Trophoblast cell (in vitro differentiated cells and primary cell): Measurements from ENCODE around the gene SLC29A2.

Source experiments
- DNase-seq, 2 donors: peaks; one replicate each; pipeline ENCODE4 v3.0.0-alpha.2; 2016
- H2AFZ ChIP-seq: 2 replicates; pipeline ENCODE4 v1.6.1; 2013; ENCODE audit warnings: low read length, moderate library complexity, mild to moderate bottlenecking; ENCODE audit not compliant: insufficient read depth, poor library complexity
- H2AK5ac ChIP-seq: 2 replicates; pipeline ENCODE4 v1.6.1; 2013; ENCODE audit warnings: mild to moderate bottlenecking, low read length
- H2BK120ac ChIP-seq: 2 replicates; pipeline ENCODE4 v1.6.1; 2013; ENCODE audit warnings: low read length, mild to moderate bottlenecking, moderate library complexity; ENCODE audit not compliant: insufficient read depth, poor library complexity
- H2BK12ac ChIP-seq: 2 replicates; pipeline ENCODE4 v1.6.1; 2013; ENCODE audit warnings: mild to moderate bottlenecking, low read length, moderate library complexity
- H2BK5ac ChIP-seq: 2 replicates; pipeline ENCODE4 v1.6.1; 2013; ENCODE audit warnings: low read length, low read depth, moderate library complexity, mild to moderate bottlenecking; ENCODE audit not compliant: poor library complexity
- H3K14ac ChIP-seq: 2 replicates; pipeline ENCODE4 v1.6.1; 2013; ENCODE audit warnings: mild to moderate bottlenecking, low read length
- H3K18ac ChIP-seq: 2 replicates; pipeline ENCODE4 v1.6.1; 2013; ENCODE audit warnings: mild to moderate bottlenecking, low read length
- H3K23ac ChIP-seq: 2 replicates; pipeline ENCODE4 v1.6.1; 2013; ENCODE audit warnings: low read length
- H3K27ac ChIP-seq: 2 replicates; pipeline ENCODE4 v1.5.1; 2013; ENCODE audit warnings: low read depth, mild to moderate bottlenecking, inconsistent platforms, low read length, moderate library complexity
- H3K27me3 ChIP-seq: 2 replicates; pipeline ENCODE4 v1.6.1; 2013; ENCODE audit warnings: inconsistent platforms, mild to moderate bottlenecking, low read length, moderate library complexity; ENCODE audit not compliant: insufficient read depth
- H3K36me3 ChIP-seq, 2 experiments: 1 replicate in 1 of 2; 2 replicates in 1 of 2; pipeline ENCODE4 v1.6.1; 2013; ENCODE audit warnings: low read length in 2 of 2, mild to moderate bottlenecking in 2 of 2, moderate library complexity in 1 of 2; ENCODE audit not compliant: insufficient read depth in 2 of 2, control insufficient read depth in 1 of 2
- H3K4ac ChIP-seq: 2 replicates; pipeline ENCODE4 v1.6.1; 2013; ENCODE audit warnings: low read depth, mild to moderate bottlenecking, low read length, moderate library complexity
- H3K4me1 ChIP-seq, 2 experiments: 1 replicate in 1 of 2; 2 replicates in 1 of 2; pipeline ENCODE4 v1.6.1; 2013; ENCODE audit warnings: low read length in 2 of 2, mild to moderate bottlenecking in 2 of 2, moderate library complexity in 1 of 2; ENCODE audit not compliant: insufficient read depth in 2 of 2, control insufficient read depth in 1 of 2
- H3K4me2 ChIP-seq: 2 replicates; pipeline ENCODE4 v1.6.1; 2013; ENCODE audit warnings: inconsistent platforms, mild to moderate bottlenecking, low read length, moderate library complexity
- H3K4me3 ChIP-seq: 2 replicates; pipeline ENCODE4 v1.5.1; 2013; ENCODE audit warnings: mild to moderate bottlenecking, low read depth, low read length, inconsistent platforms
- H3K79me1 ChIP-seq: one replicate; pipeline ENCODE4 v1.6.1; 2013; ENCODE audit warnings: low read length
- H3K79me2 ChIP-seq: 2 replicates; pipeline ENCODE4 v1.6.1; 2013; ENCODE audit warnings: low read length, mild to moderate bottlenecking; ENCODE audit not compliant: control insufficient read depth, insufficient read depth, poor library complexity
- H3K9ac ChIP-seq: 2 replicates; pipeline ENCODE4 v1.6.1; 2013; ENCODE audit warnings: mild to moderate bottlenecking, low read length
- H3K9me3 ChIP-seq: 2 replicates; pipeline ENCODE4 v1.6.1; 2013; ENCODE audit warnings: low read depth, mild to moderate bottlenecking, control low read depth, inconsistent platforms, low read length; ENCODE audit not compliant: insufficient read depth
- H4K12ac ChIP-seq: 2 replicates; pipeline ENCODE4 v1.6.1; 2013; ENCODE audit warnings: low read depth, mild to moderate bottlenecking, low read length, moderate library complexity
- H4K8ac ChIP-seq: 2 replicates; pipeline ENCODE4 v1.6.1; 2013; ENCODE audit warnings: low read depth, mild to moderate bottlenecking, low read length, moderate library complexity
- H4K91ac ChIP-seq: one replicate; pipeline ENCODE4 v1.6.1; 2013; ENCODE audit warnings: low read depth, mild to moderate bottlenecking, low read length, moderate library complexity
- WGBS: extraction: QIAGEN DNeasy Blood & Tissue Kit; methylation state at CpG from one replicate; pipeline ENCODE4 v1.1.7; 2013; ENCODE audit warnings: missing lambda C conversion rate; ENCODE audit not compliant: insufficient read length, insufficient coverage; ENCODE audit errors: extremely low coverage; 5-methylcytosine and 5-hydroxymethylcytosine counted together

The SLC29A2 gene

GRCh38 chr11:66413167-66413566 is 41.6 kb upstream of the SLC29A2 start:
- H3K79me1 ChIP-seq = no peaks in the 10 kb centered on the region
- peaks cover 3 to 5% of the 10 kb centered on the region in 2 experiments for H3K4me1 ChIP-seq
- H2BK12ac ChIP-seq = no peak overlapping the region
- no peak overlapping the region for H3K4me2 ChIP-seq
- H3K79me2 ChIP-seq = no peaks in the 10 kb centered on the region
- H2AFZ ChIP-seq = no peak overlapping the region
- H3K4ac ChIP-seq = no peak overlapping the region
- H3K9ac ChIP-seq = no peak overlapping the region
- no CpG with 5 or more reads among the region's 6 CpGs for WGBS
- H4K12ac ChIP-seq = no peak overlapping the region
- H3K36me3 ChIP-seq = no peaks in the 10 kb centered on the region
- no peak overlapping the region for H3K23ac ChIP-seq
- no peak overlapping the region for H4K8ac ChIP-seq
- H3K4me3 ChIP-seq = no peak overlapping the region
- no peak overlapping the region for H3K18ac ChIP-seq
- H2BK5ac ChIP-seq = no peak overlapping the region
- DNase-seq = no peak
- H3K9me3 ChIP-seq = no peaks in the 10 kb centered on the region
- no peak overlapping the region for H2BK120ac ChIP-seq
- no peak overlapping the region for H3K27ac ChIP-seq
- H3K27me3 ChIP-seq = no peaks in the 10 kb centered on the region
- H4K91ac ChIP-seq = no peak overlapping the region
- no peak overlapping the region for H3K14ac ChIP-seq
- no peak overlapping the region for H2AK5ac ChIP-seq

- Histone ChIP-seq H3K36me3 (no peaks in the 10 kb centered on the region), H2BK120ac (no peak overlapping the region), H3K27ac (no peak overlapping the region), H4K8ac (no peak overlapping the region), H2BK5ac (no peak overlapping the region), H3K23ac (no peak overlapping the region), H2BK12ac (no peak overlapping the region), H3K79me2 (no peaks in the 10 kb centered on the region), H3K27me3 (no peaks in the 10 kb centered on the region), H4K12ac (no peak overlapping the region), H3K4ac (no peak overlapping the region), H2AK5ac (no peak overlapping the region), H3K4me3 (no peak overlapping the region), H3K9ac (no peak overlapping the region), H3K18ac (no peak overlapping the region), H3K4me1 (peaks cover 0 to 2% of the 10 kb centered on the region in 2 experiments), H3K14ac (no peak overlapping the region), H2AFZ (no peak overlapping the region), H4K91ac (no peak overlapping the region), H3K79me1 (no peaks in the 10 kb centered on the region), H3K9me3 (no peaks in the 10 kb centered on the region), H3K4me2 (no peak overlapping the region)
- WGBS = no CpG with 5 or more reads among the region's 7 CpGs
- no peak for DNase-seq
Observed at GRCh38 chr11:66412110-66412509, 40.5 kb upstream of the SLC29A2 start.

DNA sequence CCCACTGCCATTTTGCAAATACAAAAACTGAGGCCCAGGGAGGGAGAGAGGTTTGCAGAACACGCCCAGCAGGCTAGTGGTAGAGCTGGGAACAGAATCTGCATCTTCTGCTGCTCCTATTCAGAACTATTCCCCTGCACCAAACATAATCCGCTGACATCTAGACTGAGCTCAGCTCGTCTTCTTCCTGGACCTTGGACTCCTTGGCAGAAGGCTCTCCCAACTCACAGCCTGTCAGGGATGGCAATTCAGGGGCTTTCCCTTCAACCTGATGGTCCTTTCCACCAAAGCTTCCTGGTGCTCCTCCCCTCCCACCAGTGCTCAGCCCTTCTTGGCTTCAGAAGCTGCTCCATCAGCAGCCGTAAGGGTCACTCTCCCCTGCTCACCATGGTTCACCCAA is 39.8 kb upstream of the SLC29A2 start:
- Histone ChIP-seq H3K14ac (no peak overlapping the region), H2AK5ac (no peak overlapping the region), H4K91ac (no peak overlapping the region), H3K27me3 (no peaks in the 10 kb centered on the region), H3K23ac (no peak overlapping the region), H3K9ac (no peak overlapping the region), H3K27ac (no peak overlapping the region), H3K4me3 (no peak overlapping the region), H3K79me1 (no peaks in the 10 kb centered on the region), H4K8ac (no peak overlapping the region), H3K4me2 (no peak overlapping the region), H3K79me2 (no peaks in the 10 kb centered on the region), H2AFZ (no peak overlapping the region), H3K18ac (no peak overlapping the region), H2BK5ac (no peak overlapping the region), H3K36me3 (no peaks in the 10 kb centered on the region), H3K4me1 (peaks cover 0 to 2% of the 10 kb centered on the region in 2 experiments), H2BK12ac (no peak overlapping the region), H2BK120ac (no peak overlapping the region), H3K4ac (no peak overlapping the region), H4K12ac (no peak overlapping the region), H3K9me3 (no peaks in the 10 kb centered on the region)
- DNase-seq = no peak
- no CpG with 5 or more reads among the region's 4 CpGs for WGBS

DNA sequence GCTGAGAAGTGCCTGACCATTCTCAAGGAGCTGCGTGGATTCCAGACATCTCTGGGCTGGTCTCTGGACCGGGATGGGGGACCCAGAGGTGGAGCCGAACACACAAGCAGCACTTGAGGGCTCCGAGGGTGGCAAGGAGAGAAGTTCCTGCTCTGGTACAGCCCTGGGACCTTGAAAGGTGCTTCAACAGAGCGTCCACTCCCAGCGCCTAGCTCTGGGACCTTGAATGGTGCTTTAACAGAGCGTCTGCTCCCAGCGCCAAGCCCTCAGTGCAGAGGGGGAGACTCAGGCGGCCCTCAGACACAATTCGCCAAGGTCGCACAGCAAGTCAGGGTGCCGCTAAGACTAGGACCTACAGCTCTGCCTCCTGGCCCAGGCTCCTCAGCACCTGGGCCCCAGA is 38.6 kb upstream of the SLC29A2 start:
- Histone ChIP-seq H3K4me3 (no peak overlapping the region), H3K9me3 (peaks cover 2% of the 10 kb centered on the region), H3K4ac (no peak overlapping the region), H4K8ac (no peak overlapping the region), H3K79me1 (no peaks in the 10 kb centered on the region), H3K79me2 (no peaks in the 10 kb centered on the region), H3K27ac (no peak overlapping the region), H3K27me3 (no peaks in the 10 kb centered on the region), H3K23ac (no peak overlapping the region), H2BK120ac (no peak overlapping the region), H3K4me1 (peaks cover 0 to 2% of the 10 kb centered on the region in 2 experiments), H3K14ac (no peak overlapping the region), H3K9ac (no peak overlapping the region), H2AK5ac (no peak overlapping the region), H2BK5ac (no peak overlapping the region), H4K12ac (no peak overlapping the region), H2BK12ac (no peak overlapping the region), H2AFZ (no peak overlapping the region), H3K4me2 (no peak overlapping the region), H4K91ac (no peak overlapping the region), H3K18ac (no peak overlapping the region), H3K36me3 (no peaks in the 10 kb centered on the region)
- WGBS = no CpG with 5 or more reads among the region's 12 CpGs
- DNase-seq = no peak
